ENCODE data around the gene PIK3R6.

GRCh38 chr17:8872705-8873435 is 5.4 kb upstream of the PIK3R6 start:
- TF ChIP-seq CTCF (IDR thresholded peaks at IDR 0.05) (no peak), POLR2A (IDR thresholded peaks at IDR 0.05) (no peak)
